Measurements from ENCODE around the gene SLC35G6. TPM values are rescaled to one million over a fixed set of nuclear protein-coding genes. Genes with fewer than 3 reads are reported as not detected.
"Not testable (repeated sequence)": the region's sequence is repeated elsewhere in the genome, so short reads cannot be mapped to it uniquely, and the experiment has no call there.

Gene SLC35G6
- not detected for total RNA-seq
- polyA plus RNA-seq: not detected
- long read RNA-seq, donor 1: 0 reads
- long read RNA-seq, donor 2: 0 reads
- long read RNA-seq, donor 3: 0 reads
- long read RNA-seq, donor 4: 0 reads
- long read RNA-seq, donor 5, partial matches to known transcripts: 25 of 25 reads
- long read RNA-seq, donor 5, other reads (novel, unspliced or antisense): 0 of 25 reads

DNA sequence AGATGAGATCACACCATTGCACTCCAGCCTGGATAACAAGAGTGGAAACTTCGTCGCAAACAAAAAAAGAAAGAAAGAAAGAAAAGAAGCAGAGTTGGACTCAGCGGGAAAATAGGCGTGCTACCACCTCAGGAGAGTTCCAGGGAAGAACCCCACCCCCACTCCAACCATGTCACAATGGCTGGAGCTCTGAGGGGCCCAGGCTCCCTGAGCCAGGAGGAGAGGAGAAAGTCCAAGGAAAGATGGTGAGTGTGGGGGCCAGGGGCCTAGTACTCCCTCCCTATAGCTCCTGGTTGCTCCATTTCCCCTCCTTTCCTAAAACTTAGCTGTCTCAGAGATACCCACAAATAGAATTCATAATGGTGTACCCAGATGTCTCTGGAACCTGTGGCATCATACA lies at the start of gene SLC35G6:
TSS of gene SLC35G6 (plus strand) at position 172 of the 400 bp plus-strand sequence. CDS start at position 243, 71 bp downstream.
- H3K4me3 ChIP-seq; H3K27me3 ChIP-seq (ENCODE audit: control insufficient read depth in 3 of 3, insufficient read depth in 3 of 3, low read length in 2 of 3); H3K9me3 ChIP-seq (ENCODE audit: control insufficient read depth in 4 of 4, insufficient read depth in 3 of 4, low read length in 3 of 4); ATAC-seq (ENCODE audit: insufficient read depth, low FRiP score); DNase-seq; H3K36me3 ChIP-seq (ENCODE audit: control insufficient read depth in 4 of 4, insufficient read depth in 4 of 4, low read length in 4 of 4): not testable (repeated sequence)
- H3K27ac ChIP-seq (ENCODE audit: low read depth in 1 of 2, low read length in 1 of 2): peak within 1 kb of the TSS; percentile 98 to 100
- WGBS, 2 donors: 93 to 100% methylated on average over 4 of the region's 4 CpGs
- peaks cover 8 to 60% (median 35%) of the 10 kb centered on the region in 5 donors for H3K4me1 ChIP-seq (ENCODE audit: control insufficient read depth in 5 of 5, insufficient read depth in 5 of 5, low read length in 5 of 5)
- peak within 1 kb of the TSS; percentile 65 to 86 for H3K9ac ChIP-seq (ENCODE audit: insufficient read depth in 1 of 2, low read length in 2 of 2)

DNA sequence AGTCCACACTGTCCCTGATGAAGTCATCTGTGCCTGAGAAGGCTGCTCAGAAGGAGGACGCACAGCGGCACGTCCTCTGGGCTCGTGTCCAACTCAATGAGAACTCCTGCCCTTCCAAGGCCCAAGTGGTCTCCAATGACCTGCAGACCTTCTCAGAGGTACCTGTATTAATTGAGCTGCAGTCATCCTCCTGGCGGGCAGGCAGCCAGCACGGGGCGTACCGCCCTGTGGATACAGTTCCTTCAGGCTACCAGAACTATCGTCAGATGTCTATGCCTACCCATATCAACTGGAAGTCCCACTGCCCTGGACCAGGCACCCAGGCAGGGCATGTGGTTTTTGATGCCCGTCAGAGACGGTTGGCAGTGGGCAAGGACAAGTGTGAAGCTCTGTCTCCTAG lies 49.0 kb upstream of the SLC35G6 start:
- Histone ChIP-seq H3K27ac (ENCODE audit: low read depth in 1 of 2, low read length in 1 of 2) (no peak overlapping the region), H3K4me1 (ENCODE audit: control insufficient read depth in 5 of 5, insufficient read depth in 5 of 5, low read length in 5 of 5) (peaks cover 0 to 12% (median 4%) of the 10 kb centered on the region in 5 donors), H3K4me3 (no peak overlapping the region), H3K9ac (ENCODE audit: insufficient read depth in 1 of 2, low read length in 2 of 2) (no peak overlapping the region), H3K9me3 (ENCODE audit: control insufficient read depth in 4 of 4, insufficient read depth in 3 of 4, low read length in 3 of 4) (no peaks in the 10 kb centered on the region), H3K36me3 (ENCODE audit: control insufficient read depth in 4 of 4, insufficient read depth in 4 of 4, low read length in 4 of 4) (no peaks in the 10 kb centered on the region), H3K27me3 (ENCODE audit: control insufficient read depth in 3 of 3, insufficient read depth in 3 of 3, low read length in 2 of 3) (peaks cover 0 to 31% (median 12%) of the 10 kb centered on the region in 3 donors)
- DNase-seq: no peak
- ATAC-seq (ENCODE audit: insufficient read depth, low FRiP score): no peak
- 94% methylated on average over 11 of the region's 11 CpGs for WGBS, 2 donors
- no peak for TF ChIP-seq CTCF (IDR thresholded peaks at IDR 0.05; ENCODE audit: control extremely low read depth, extremely low read depth)

- Histone ChIP-seq H3K27ac (ENCODE audit: low read depth in 1 of 2, low read length in 1 of 2) (peak overlapping the region; percentile 39 to 76), H3K27me3 (ENCODE audit: control insufficient read depth in 3 of 3, insufficient read depth in 3 of 3, low read length in 2 of 3) (peaks cover 0 to 53% (median 33%) of the 10 kb centered on the region in 3 donors), H3K9ac (ENCODE audit: insufficient read depth in 1 of 2, low read length in 2 of 2) (peak overlapping the region in 1 of 2 donors; percentile 17), H3K9me3 (ENCODE audit: control insufficient read depth in 4 of 4, insufficient read depth in 3 of 4, low read length in 3 of 4) (no peaks in the 10 kb centered on the region), H3K4me3 (peak overlapping the region; percentile 30), H3K4me1 (ENCODE audit: control insufficient read depth in 5 of 5, insufficient read depth in 5 of 5, low read length in 5 of 5) (peaks cover 0 to 35% (median 13%) of the 10 kb centered on the region in 5 donors), H3K36me3 (ENCODE audit: control insufficient read depth in 4 of 4, insufficient read depth in 4 of 4, low read length in 4 of 4) (no peaks in the 10 kb centered on the region)
- 6 to 7% methylated on average over 49 of the region's 49 CpGs for WGBS, 2 donors
- peak; percentile 31 to 48 (median 38) for DNase-seq
- peak; percentile 8 for ATAC-seq (ENCODE audit: insufficient read depth, low FRiP score)
- TF ChIP-seq CTCF (IDR thresholded peaks at IDR 0.05; ENCODE audit: control extremely low read depth, extremely low read depth): no peak
Measured at GRCh38 chr17:7435676-7436555, 45.3 kb upstream of the SLC35G6 start.

All from lung (tissue), 16 donors.